SK-N-SH (cell line): Measurements from ENCODE around the gene YBX1. TPM values are rescaled to one million over a fixed set of nuclear protein-coding genes. Genes with fewer than 3 reads are reported as not detected.
A peak's percentile ranks its signal among the peaks of the same experiment; 100 is the strongest.

ENCODE experiments used
- CTCF ChIA-PET: fragments of 300-600, 350-600 bp; formaldehyde crosslinking; extraction: SDS; loops from one replicate; lab custom pipeline; 2021; lab: Yijun Ruan, JAX
- POLR2A ChIA-PET: fragments of 350-600 bp; sonication (Branson Sonifier 250); formaldehyde crosslinking; extraction: SDS; loops from one replicate; lab custom pipeline; 2020; ENCODE audit warnings: antibody characterized with exemption, inconsistent platforms; lab: Yijun Ruan, JAX
- DNase-seq: peaks from one replicate; pipeline ENCODE4 v3.0.0; 2012
- H2AFZ ChIP-seq: fragments of 200-600 bp; sonication (generic); 2 replicates; pipeline ENCODE4 v1.8.1; 2016; ENCODE audit warnings: antibody characterized with exemption, mild to moderate bottlenecking, low read depth
- H3F3A ChIP-seq: fragments of 200-600 bp; sonication (generic); replicated peaks from 2 replicates; pipeline ENCODE3; 2016; ENCODE audit warnings: antibody characterized with exemption, mild to moderate bottlenecking; ENCODE audit not compliant: insufficient read depth
- H3K27ac ChIP-seq, 2 experiments: fragments of 200-500 bp in 1 of 2; fragments of 200-600 bp in 1 of 2; sonication (Bioruptor generic) in 1 of 2; sonication (generic), shearing (Covaris generic) in 1 of 2; 2 replicates each; pipeline versions ENCODE4 v1.5.1 to v1.6.1; 2014 to 2016; ENCODE audit warnings: low read depth in 2 of 2, inconsistent platforms in 1 of 2, low read length in 1 of 2, mild to moderate bottlenecking in 1 of 2, mixed read lengths in 1 of 2
- H3K27me3 ChIP-seq: fragments of 200-600 bp; sonication (generic), shearing (Covaris generic); 2 replicates; pipeline ENCODE4 v1.6.1; 2016; ENCODE audit warnings: mixed run types; ENCODE audit not compliant: insufficient read depth
- H3K36me3 ChIP-seq, 2 experiments: fragments of 200-500 bp in 1 of 2; fragments of 200-600 bp in 1 of 2; sonication (Bioruptor generic) in 1 of 2; sonication (generic) in 1 of 2; replicated peaks in 1 of 2; 2 replicates each; pipeline versions ENCODE3 to v1.5.1; 2014 to 2016; ENCODE audit warnings: low read length in 1 of 2, mild to moderate bottlenecking in 1 of 2; ENCODE audit not compliant: insufficient read depth in 2 of 2, control insufficient read depth in 1 of 2
- H3K4me1 ChIP-seq, 2 experiments: fragments of 200-500 bp in 1 of 2; fragments of 200-600 bp in 1 of 2; sonication (Bioruptor generic) in 1 of 2; sonication (generic), shearing (Covaris generic) in 1 of 2; 2 replicates each; pipeline versions ENCODE4 v1.5.1 to v1.6.1; 2014 to 2016; ENCODE audit warnings: low read depth in 1 of 2, low read length in 1 of 2, mixed run types in 1 of 2; ENCODE audit not compliant: insufficient read depth in 2 of 2, control insufficient read depth in 1 of 2
- H3K4me2 ChIP-seq: fragments of 200-600 bp; sonication (generic), shearing (Covaris generic); 2 replicates; pipeline ENCODE4 v1.6.1; 2017; ENCODE audit warnings: mixed run types
- H3K4me3 ChIP-seq, 2 experiments: fragments of 200-500 bp in 1 of 2; fragments of 200-600 bp in 1 of 2; sonication (Bioruptor generic) in 1 of 2; sonication (generic), shearing (Covaris generic) in 1 of 2; 2 replicates each; pipeline versions ENCODE4 v1.5.1 to v1.8.1; 2014 to 2016; ENCODE audit warnings: low read depth in 2 of 2, inconsistent platforms in 1 of 2, low read length in 1 of 2, mild to moderate bottlenecking in 1 of 2, mixed read lengths in 1 of 2, moderate library complexity in 1 of 2
- H3K79me2 ChIP-seq: fragments of 200-600 bp; sonication (generic); 2 replicates; pipeline ENCODE4 v1.8.1; 2017; ENCODE audit warnings: mild to moderate bottlenecking; ENCODE audit not compliant: insufficient read depth
- H3K9ac ChIP-seq: fragments of 200-600 bp; sonication (generic); 2 replicates; pipeline ENCODE4 v1.6.1; 2017; ENCODE audit warnings: mixed run types
- H3K9me2 ChIP-seq: fragments of 200-600 bp; sonication (generic); 2 replicates; pipeline ENCODE4 v1.6.1; 2017; ENCODE audit warnings: mixed run types
- H3K9me3 ChIP-seq: fragments of 200-600 bp; sonication (generic); 2 replicates; pipeline ENCODE4 v1.6.1; 2017; ENCODE audit warnings: mixed run types, mild to moderate bottlenecking, moderate library complexity
- H4K20me1 ChIP-seq: fragments of 200-600 bp; sonication (generic); 2 replicates; pipeline ENCODE4 v1.6.1; 2017; ENCODE audit warnings: mild to moderate bottlenecking, mixed run types; ENCODE audit not compliant: insufficient read depth
- ELF1 ChIP-seq: IDR thresholded peaks from 2 replicates; pipeline ENCODE4 v1.4.0; 2012
- EP300 ChIP-seq, 2 experiments: IDR thresholded peaks; 2 replicates each; pipeline versions ENCODE4 v1.4.0 to v1.6.1; 2012; ENCODE audit warnings: borderline replicate concordance in 1 of 2, low read depth in 1 of 2, low read length in 1 of 2
- EZH2phosphoT487 ChIP-seq: fragments of 200-600 bp; sonication (generic); IDR thresholded peaks from 2 replicates; pipeline ENCODE4 v1.6.1; 2017; ENCODE audit warnings: low read depth, mixed run types, mild to moderate bottlenecking, antibody characterized with exemption, moderate library complexity, borderline replicate concordance
- FOSL2 ChIP-seq: IDR thresholded peaks from 2 replicates; pipeline ENCODE4 v1.4.0; 2012; ENCODE audit warnings: low read depth, mild to moderate bottlenecking, moderate library complexity, borderline replicate concordance
- FOXM1 ChIP-seq: IDR thresholded peaks from 2 replicates; pipeline ENCODE4 v1.4.0; 2012; ENCODE audit warnings: low read depth, mild to moderate bottlenecking
- GATA2 ChIP-seq: sonication (generic); formaldehyde crosslinking; IDR thresholded peaks from 2 replicates; pipeline ENCODE4 v1.5.0; 2020; ENCODE audit warnings: mild to moderate bottlenecking, missing genetic modification reagents
- IRF3 ChIP-seq: fragments of 150-350 bp; IDR thresholded peaks from 2 replicates; pipeline ENCODE4 v1.6.1; 2016; ENCODE audit warnings: mild to moderate bottlenecking, low read depth, low read length
- MAX ChIP-seq: IDR thresholded peaks from 2 replicates; pipeline ENCODE4 v1.4.0; 2012; ENCODE audit warnings: low read depth
- MEF2A ChIP-seq: IDR thresholded peaks from 2 replicates; pipeline ENCODE4 v1.4.0; 2012; ENCODE audit warnings: low read depth, borderline replicate concordance
- PBX3 ChIP-seq: IDR thresholded peaks from 2 replicates; pipeline ENCODE4; 2012
- RCOR1 ChIP-seq: fragments of 150-350 bp; IDR thresholded peaks from 2 replicates; pipeline ENCODE4 v1.6.1; 2017; ENCODE audit warnings: antibody characterized with exemption, low read length
- RFX5 ChIP-seq: IDR thresholded peaks from 2 replicates; pipeline ENCODE4 v1.6.1; 2012; ENCODE audit warnings: mild to moderate bottlenecking, improper control_type of control experiment, low read length
- RXRA ChIP-seq: IDR thresholded peaks from 2 replicates; pipeline ENCODE4 v1.4.0; 2012; ENCODE audit warnings: low read depth, mild to moderate bottlenecking, borderline replicate concordance
- SIN3A ChIP-seq: IDR thresholded peaks from 2 replicates; pipeline ENCODE4 v1.6.1; 2012; ENCODE audit warnings: low read depth, mild to moderate bottlenecking, low read length, moderate library complexity, borderline replicate concordance
- TAF1 ChIP-seq: IDR thresholded peaks from 2 replicates; pipeline ENCODE4 v1.6.1; 2012; ENCODE audit warnings: low read depth, mild to moderate bottlenecking, low read length, moderate library complexity, borderline replicate concordance
- USF1 ChIP-seq: IDR thresholded peaks from 2 replicates; pipeline ENCODE4 v1.4.0; 2012; ENCODE audit warnings: low read depth, borderline replicate concordance
- USF2 ChIP-seq: fragments of 150-350 bp; IDR thresholded peaks from 2 replicates; pipeline ENCODE4 v1.6.1; 2017; ENCODE audit warnings: antibody characterized with exemption, low read length, low read depth, borderline replicate concordance
- YY1 ChIP-seq: IDR thresholded peaks from 2 replicates; pipeline ENCODE4 v1.4.0; 2012; ENCODE audit warnings: low read depth, mild to moderate bottlenecking
- ZBTB33 ChIP-seq: IDR thresholded peaks from 2 replicates; pipeline ENCODE4 v1.4.0; 2012; ENCODE audit warnings: low read depth, borderline replicate concordance
- WGBS: methylation state at CpG from one replicate; pipeline ENCODE4 v1.1.6; 2017; ENCODE audit warnings: low lambda C conversion rate; 5-methylcytosine and 5-hydroxymethylcytosine counted together
- polyA plus RNA-seq, 3 experiments: library from polyadenylated mRNA; depleted of rRNA; stranded (reverse); fragments of >200 nt; gene quantifications; 2 replicates each; pipeline ENCODE4 v1.2.3, GENCODE V29; 2012

Gene YBX1
- polyA plus RNA-seq, 1 of the 3 experiments (the other 2 are of a cell fraction): 592 TPM

GRCh38 chr1:42735477-42736105 lies 53.4 kb downstream of the YBX1 start (continued):
- TF ChIP-seq USF2 (no peak), GATA2 (CRISPR knock-in tag) (no peak), FOXM1 (no peak)
- TF ChIP-seq, all 33 proteins: peak for 0

GRCh38 chr1:42736152-42736551 lies 53.9 kb downstream of the YBX1 start:
- H4K20me1 ChIP-seq: no peaks in the 10 kb centered on the region
- ChIA-PET CTCF (interaction anchor here (0.8 to 5.5 kb wide), 4 partner anchors 12 to 603 kb away, joined by 3 to 25 read pairs (median 6); no protein-coding TSS in a partner anchor), POLR2A (no interaction called here)
- no peak overlapping the region for H3K27ac ChIP-seq
- no peak for TF ChIP-seq EZH2phosphoT487
- no peak for TF ChIP-seq USF1
- no peak for TF ChIP-seq YY1
- TF ChIP-seq TAF1: no peak
- TF ChIP-seq SIN3A: no peak
- no peak for TF ChIP-seq PBX3
- no peak for TF ChIP-seq MAX
- no peak for TF ChIP-seq RCOR1
- TF ChIP-seq ELF1: no peak
- no peak for TF ChIP-seq EP300 (IDR thresholded peaks at IDR 0.05; ENCODE audit: borderline replicate concordance in 1 of 2, low read depth in 1 of 2, low read length in 1 of 2)
- no peak for TF ChIP-seq RXRA
- TF ChIP-seq RFX5: no peak
- TF ChIP-seq MEF2A: no peak
- TF ChIP-seq USF2: no peak
- no peak for TF ChIP-seq IRF3
- no peak for TF ChIP-seq FOSL2
- TF ChIP-seq ZBTB33: no peak
- no peak overlapping the region for H2AFZ ChIP-seq
- no peaks in the 10 kb centered on the region for H3K9me2 ChIP-seq
- H3K4me3 ChIP-seq: no peak overlapping the region
- no peak overlapping the region for H3K4me2 ChIP-seq
- DNase-seq: peak; percentile 62
- no peaks in the 10 kb centered on the region for H3K36me3 ChIP-seq
- H3K79me2 ChIP-seq: no peaks in the 10 kb centered on the region
- H3K9me3 ChIP-seq: no peaks in the 10 kb centered on the region
- no peaks in the 10 kb centered on the region for H3K27me3 ChIP-seq
- no peak overlapping the region for H3K9ac ChIP-seq
- no peaks in the 10 kb centered on the region for H3F3A ChIP-seq
- H3K4me1 ChIP-seq: peaks cover 0 to 6% of the 10 kb centered on the region in 2 experiments; a peak in 1 of 4 replicates
- no CpG with 5 or more reads among the region's 4 CpGs for WGBS
